CD4-positive, alpha-beta memory T cell (primary cell): ENCODE measurements around the gene PCOLCE2. TPM values are rescaled to one million over a fixed set of nuclear protein-coding genes. Genes with fewer than 3 reads are reported as not detected.
"Not testable (repeated sequence)": the region's sequence is repeated elsewhere in the genome, so short reads cannot be mapped to it uniquely, and the experiment has no call there.

Source experiments
- CTCF ChIA-PET: fragments of 350-600 bp; sonication (Branson Sonifier 250); formaldehyde crosslinking; loops from one replicate; lab custom pipeline; 2021; ENCODE audit warnings: inconsistent platforms; ENCODE audit not compliant: partially characterized antibody; lab: Charles Lee
- POLR2A ChIA-PET: fragments of 350-600 bp; sonication (Branson Sonifier 250); formaldehyde crosslinking; loops from one replicate; lab custom pipeline; 2021; ENCODE audit not compliant: partially characterized antibody; lab: Charles Lee
- DNase-seq, 5 donors: peaks; one replicate each; pipeline versions ENCODE4 v3.0.0 to v3.0.0-alpha.2; 2020 to 2022; ENCODE audit warnings: mixed read lengths in 1 of 5
- H3K27ac ChIP-seq: one replicate; pipeline ENCODE4 v1.7.0; 2013; ENCODE audit warnings: low read depth, low read length
- H3K27me3 ChIP-seq: 2 replicates; pipeline ENCODE4 v1.7.0; 2013; ENCODE audit warnings: mild to moderate bottlenecking, low read length, moderate library complexity; ENCODE audit not compliant: insufficient read depth
- H3K36me3 ChIP-seq: 2 replicates; pipeline ENCODE4 v1.7.0; 2013; ENCODE audit warnings: mild to moderate bottlenecking, low read length, moderate library complexity; ENCODE audit not compliant: insufficient read depth
- H3K4me1 ChIP-seq: 2 replicates; pipeline ENCODE4 v1.7.0; 2013; ENCODE audit warnings: mild to moderate bottlenecking, low read length, moderate library complexity; ENCODE audit not compliant: insufficient read depth
- H3K4me3 ChIP-seq, 2 donors: one replicate each; pipeline ENCODE4 v1.7.0; 2013; ENCODE audit warnings: low read length in 2 of 2, mild to moderate bottlenecking in 1 of 2
- H3K9me3 ChIP-seq, 2 donors: one replicate each; pipeline ENCODE4 v1.7.0; 2013; ENCODE audit warnings: low read length in 2 of 2, control low read depth in 1 of 2; ENCODE audit not compliant: control insufficient read depth in 1 of 2
- H3K27ac Mint-ChIP-seq, 7 donors: one replicate each; pipeline ENCODE4 v1.8.0; 2020 to 2021; ENCODE audit warnings: mixed read lengths in 7 of 7, mild to moderate bottlenecking in 6 of 7, inconsistent platforms in 3 of 7, moderate library complexity in 3 of 7
- H3K27me3 Mint-ChIP-seq, 2 donors: one replicate each; pipeline ENCODE4 v1.8.0; 2020 to 2021; ENCODE audit warnings: mixed read lengths in 2 of 2
- H3K36me3 Mint-ChIP-seq, 2 donors: one replicate each; pipeline ENCODE4 v1.8.0; 2020 to 2021; ENCODE audit warnings: mixed read lengths in 2 of 2, inconsistent platforms in 1 of 2, mild to moderate bottlenecking in 1 of 2
- H3K4me1 Mint-ChIP-seq, 4 donors: one replicate each; pipeline ENCODE4 v1.8.0; 2020 to 2021; ENCODE audit warnings: mixed read lengths in 4 of 4, mild to moderate bottlenecking in 1 of 4
- H3K4me3 Mint-ChIP-seq, 8 donors: one replicate each; pipeline ENCODE4 v1.8.0; 2020 to 2021; ENCODE audit warnings: mixed read lengths in 8 of 8, mild to moderate bottlenecking in 7 of 8, moderate library complexity in 6 of 8, inconsistent platforms in 3 of 8
- H3K9me3 Mint-ChIP-seq, 8 donors: one replicate each; pipeline ENCODE4 v1.8.0; 2020 to 2021; ENCODE audit warnings: mixed read lengths in 8 of 8, mild to moderate bottlenecking in 5 of 8, inconsistent platforms in 3 of 8, moderate library complexity in 1 of 8
- intact Hi-C: fragments of 100-400 bp; cut with micrococcal nuclease; formaldehyde crosslinking; loops from one replicate; pipeline ENCODE4 v1.15.1; 2023
- polyA plus RNA-seq, 2 donors: library from polyadenylated mRNA; unstranded; fragments of 300-500 nt; fragmentation: Illumina TruSeq; gene quantifications; one replicate each; pipeline ENCODE4 v1.2.3, GENCODE V29; 2021
- total RNA-seq, 2 experiments: library from RNA; stranded (reverse); gene quantifications; one replicate each; pipeline ENCODE4 v1.2.3, GENCODE V29; 2021

The PCOLCE2 gene
- total and polyA plus RNA-seq, 4 experiments from 2014 or later: not detected

- Histone ChIP-seq H3K27ac (no peak overlapping the region), H3K4me3 (no peak overlapping the region), H3K4me1 (peaks cover 15% of the 10 kb centered on the region), H3K9me3 (no peaks in the 10 kb centered on the region), H3K36me3 (no peaks in the 10 kb centered on the region), H3K27me3 (peaks cover 11% of the 10 kb centered on the region)
- Mint-ChIP-seq H3K36me3 (no peaks in the 10 kb centered on the region), H3K27ac (no peak overlapping the region), H3K9me3 (no peaks in the 10 kb centered on the region), H3K4me3 (peak overlapping the region; percentile 10 to 72 (median 54)), H3K4me1 (peaks cover 4 to 10% (median 6%) of the 10 kb centered on the region in 4 donors), H3K27me3 (peaks cover 28 to 42% of the 10 kb centered on the region in 2 donors)
- no peak for DNase-seq
- intact Hi-C loops: no loop called here
- ChIA-PET CTCF (no interaction called here), POLR2A (interaction anchor here (0.7 to 0.9 kb wide), 2 partner anchors 166 to 1181 kb away, joined by 3 to 4 read pairs; partner anchors contain the start of gene TRPC1)
Observed at GRCh38 chr3:142889212-142890014, 530 bp upstream of the PCOLCE2 start.

- ChIA-PET POLR2A (no interaction called here), CTCF (no interaction called here)
- no peak overlapping the region for H3K27ac Mint-ChIP-seq
- no peak for DNase-seq
- no peak overlapping the region for H3K4me3 ChIP-seq
- no peaks in the 10 kb centered on the region for H3K9me3 Mint-ChIP-seq
- no peaks in the 10 kb centered on the region for H3K9me3 ChIP-seq
- peak overlapping the region; percentile 46 to 82 (median 59) for H3K4me3 Mint-ChIP-seq
- H3K27me3 Mint-ChIP-seq: peaks cover 27 to 44% of the 10 kb centered on the region in 2 donors
- no peaks in the 10 kb centered on the region for H3K36me3 ChIP-seq
- H3K4me1 ChIP-seq: peaks cover 15% of the 10 kb centered on the region
- H3K36me3 Mint-ChIP-seq: no peaks in the 10 kb centered on the region
- no peak overlapping the region for H3K27ac ChIP-seq
- peaks cover 4 to 10% (median 6%) of the 10 kb centered on the region in 4 donors for H3K4me1 Mint-ChIP-seq
- peaks cover 11% of the 10 kb centered on the region for H3K27me3 ChIP-seq
- intact Hi-C loops: no loop called here
Observed at GRCh38 chr3:142888099-142888480, 793 bp downstream of the PCOLCE2 start.

- H3K4me3 ChIP-seq: no peak overlapping the region
- Mint-ChIP-seq H3K27me3 (peaks cover 21 to 39% of the 10 kb centered on the region in 2 donors), H3K4me3 (peak overlapping the region in 1 of 8 donors; percentile 31), H3K9me3 (no peaks in the 10 kb centered on the region), H3K27ac (no peak overlapping the region), H3K36me3 (no peaks in the 10 kb centered on the region), H3K4me1 (peaks cover 4 to 10% (median 6%) of the 10 kb centered on the region in 4 donors)
- CTCF ChIA-PET: no interaction called here
- no peak for DNase-seq
- intact Hi-C loops: no loop called here
- no peaks in the 10 kb centered on the region for H3K9me3 ChIP-seq
- H3K27ac ChIP-seq: no peak overlapping the region
- H3K36me3 ChIP-seq: no peaks in the 10 kb centered on the region
- peaks cover 15% of the 10 kb centered on the region for H3K4me1 ChIP-seq
- POLR2A ChIA-PET: no interaction called here
- H3K27me3 ChIP-seq: peaks cover 11% of the 10 kb centered on the region
Observed at GRCh38 chr3:142886940-142887339, 1.9 kb downstream of the PCOLCE2 start.

- no peak overlapping the region for H3K27ac Mint-ChIP-seq
- H3K9me3 Mint-ChIP-seq: no peaks in the 10 kb centered on the region
- CTCF ChIA-PET: no interaction called here
- intact Hi-C loops: no loop called here
- H3K36me3 Mint-ChIP-seq: no peaks in the 10 kb centered on the region
- H3K4me1 ChIP-seq: peaks cover 15% of the 10 kb centered on the region
- POLR2A ChIA-PET: no interaction called here
- H3K9me3 ChIP-seq: no peaks in the 10 kb centered on the region
- no peaks in the 10 kb centered on the region for H3K36me3 ChIP-seq
- peaks cover 4 to 10% (median 6%) of the 10 kb centered on the region in 4 donors for H3K4me1 Mint-ChIP-seq
- H3K27ac ChIP-seq: no peak overlapping the region
- no peak for DNase-seq
- H3K4me3 Mint-ChIP-seq: no peak overlapping the region
- peaks cover 21 to 37% of the 10 kb centered on the region in 2 donors for H3K27me3 Mint-ChIP-seq
- H3K27me3 ChIP-seq: peaks cover 8% of the 10 kb centered on the region
- no peak overlapping the region for H3K4me3 ChIP-seq
Observed at GRCh38 chr3:142886021-142886420, 2.9 kb downstream of the PCOLCE2 start.

GRCh38 chr3:142884531-142884930 lies 4.4 kb downstream of the PCOLCE2 start:
- CTCF ChIA-PET: no interaction called here

GRCh38 chr3:142883534-142883933 lies 5.3 kb downstream of the PCOLCE2 start:
- H3K27ac Mint-ChIP-seq, H3K9me3 ChIP-seq, POLR2A ChIA-PET, H3K9me3 Mint-ChIP-seq, H3K36me3 Mint-ChIP-seq, H3K36me3 ChIP-seq, DNase-seq, H3K27me3 ChIP-seq, H3K4me1 Mint-ChIP-seq, H3K4me1 ChIP-seq, H3K4me3 ChIP-seq, H3K27ac ChIP-seq, intact Hi-C loops, H3K4me3 Mint-ChIP-seq: not testable (repeated sequence)
- CTCF ChIA-PET: interaction anchor here (1.2 kb wide), 1 partner anchor 61 kb away, joined by 3 read pairs; no protein-coding TSS in a partner anchor
- peaks cover 18 to 35% of the 10 kb centered on the region in 2 donors for H3K27me3 Mint-ChIP-seq

More at GRCh38 chr3:142884531-142884930, 4.4 kb downstream of the PCOLCE2 start:
- H3K27ac Mint-ChIP-seq: no peak overlapping the region
- no peak for DNase-seq
- no peaks in the 10 kb centered on the region for H3K36me3 Mint-ChIP-seq
- no peaks in the 10 kb centered on the region for H3K9me3 Mint-ChIP-seq
- Histone ChIP-seq H3K27me3 (peaks cover 8% of the 10 kb centered on the region), H3K4me3 (no peak overlapping the region), H3K4me1 (peaks cover 14% of the 10 kb centered on the region), H3K36me3 (no peaks in the 10 kb centered on the region), H3K27ac (no peak overlapping the region), H3K9me3 (no peaks in the 10 kb centered on the region)
- H3K4me1 Mint-ChIP-seq: peaks cover 3 to 9% (median 5%) of the 10 kb centered on the region in 4 donors
- POLR2A ChIA-PET: no interaction called here
- peaks cover 21 to 38% of the 10 kb centered on the region in 2 donors for H3K27me3 Mint-ChIP-seq
- intact Hi-C loops: no loop called here
- H3K4me3 Mint-ChIP-seq: no peak overlapping the region

GRCh38 chr3:142881445-142882224 lies 7.2 kb downstream of the PCOLCE2 start:
- CTCF ChIA-PET: no interaction called here
- no peak for DNase-seq
- Mint-ChIP-seq H3K27me3 (peaks cover 16 to 27% of the 10 kb centered on the region in 2 donors), H3K4me1 (no peaks in the 10 kb centered on the region), H3K27ac (no peak overlapping the region), H3K4me3 (no peak overlapping the region), H3K36me3 (no peaks in the 10 kb centered on the region), H3K9me3 (no peaks in the 10 kb centered on the region)
- Histone ChIP-seq H3K9me3 (no peaks in the 10 kb centered on the region), H3K27me3 (peaks cover 7% of the 10 kb centered on the region), H3K4me1 (no peaks in the 10 kb centered on the region), H3K36me3 (no peaks in the 10 kb centered on the region), H3K4me3 (no peak overlapping the region), H3K27ac (no peak overlapping the region)
- POLR2A ChIA-PET: no interaction called here
- intact Hi-C loops: no loop called here
